PC-3 (cell line): ENCODE measurements around the gene SRPK3.

Experiments used
- CTCF ChIP-seq: fragments of 300-600 bp; sonication (generic); conservative IDR thresholded peaks from 2 replicates; pipeline ENCODE4 v1.5.1; 2017; ENCODE audit warnings: antibody characterized with exemption, low read depth, mild to moderate bottlenecking, low read length
- EZH2 ChIP-seq: fragments of 300-600 bp; sonication (generic); IDR thresholded peaks from one replicate; pipeline ENCODE4 v1.6.1; 2017; ENCODE audit warnings: antibody characterized with exemption, mild to moderate bottlenecking, low read length; ENCODE audit not compliant: unreplicated experiment
- EZH2phosphoT487 ChIP-seq: fragments of 300-600 bp; sonication (generic); IDR thresholded peaks from 2 replicates; pipeline ENCODE4 v1.6.1; 2018; ENCODE audit warnings: mild to moderate bottlenecking, antibody characterized with exemption, low read length, borderline replicate concordance

GRCh38 chrX:153767674-153768055 is 13.2 kb upstream of the SRPK3 start:
- no peak for TF ChIP-seq CTCF
- TF ChIP-seq EZH2phosphoT487, result no peak
- TF ChIP-seq EZH2, result no peak
